Heart left ventricle (tissue), 13 donors: Measurements from ENCODE around the gene PPP4R2.

Experiments
- CTCF ChIP-seq, 12 donors: fragments of 200-600 bp; sonication (generic) in 4 of 12; IDR thresholded peaks; one replicate each; pipeline versions ENCODE4 v1.5.0 to v1.8.0; 2018 to 2022; ENCODE audit warnings: antibody characterized with exemption in 12 of 12, mild to moderate bottlenecking in 5 of 12
- POLR2A ChIP-seq, 2 donors: fragments of 450-650 bp; IDR thresholded peaks; one replicate each; pipeline ENCODE4 v1.6.1; 2017; ENCODE audit warnings: antibody characterized with exemption in 2 of 2, mild to moderate bottlenecking in 2 of 2, moderate library complexity in 2 of 2
- donor health status: ischemic (EF 13 %, LVEDD 7.1; RV severe dilation, severe dysfunction).
- donor health status: DM: no; HTN: yes; CAD: no.
- donor health status: DM: no; HTN: no; CAD: no.
- donor health status: ischemic (EF 25% LVEDD 6.9; RV normal size, moderate dysfunction).
- donor health status: ischemic (EF 25% LVEDD 5.7; RV mildly dilated, moderate dysfunction).
- donor health status: ischemic (EF 35%, LVEDD 5.7; RV mildly dilated, moderate dysfunction).
- donor health status: nonischemic (EF 11% LVEDD 7.7; RV severe dilation, severe dysfunction).
- donor health status: DM: yes; HTN: yes; CAD: no.
- donor health status: PGD.
- donor health status: ischemic (EF 29% LVEDD 5.4; RV normal size, mild dysfunction).
- donor health status: nonischemic (EF 23%, LVEDD 6.1; RV moderate dilation, normal function).

GRCh38 chr3:72998466-72998865 is 1.9 kb downstream of the PPP4R2 start:
- TF ChIP-seq CTCF (IDR thresholded peaks at IDR 0.05) = no peak
- TF ChIP-seq POLR2A (IDR thresholded peaks at IDR 0.05) = no peak
